ENCODE data around the gene ZSWIM6.
"Not testable (repeated sequence)": the region's sequence is repeated elsewhere in the genome, so short reads cannot be mapped to it uniquely, and the experiment has no call there.

Gene ZSWIM6

GRCh38 chr5:61409568-61409967 is 77.5 kb downstream of the ZSWIM6 start:
- peak; percentile 8 for DNase-seq

GRCh38 chr5:61410811-61411210 is 78.8 kb downstream of the ZSWIM6 start:
- no peak for DNase-seq

- DNase-seq: no peak
Observed at GRCh38 chr5:61412361-61412760, 80.3 kb downstream of the ZSWIM6 start.

- DNase-seq: not testable (repeated sequence)
Observed at GRCh38 chr5:61413205-61413604, 81.1 kb downstream of the ZSWIM6 start.

GRCh38 chr5:61414806-61415205 is 82.7 kb downstream of the ZSWIM6 start:
- DNase-seq: no peak

- DNase-seq: no peak
Observed at GRCh38 chr5:61416010-61416409, 84.0 kb downstream of the ZSWIM6 start.

- no peak for DNase-seq
Observed at GRCh38 chr5:61416420-61416819, 84.4 kb downstream of the ZSWIM6 start.

GRCh38 chr5:61417340-61417739 is 85.3 kb downstream of the ZSWIM6 start:
- no peak for DNase-seq

GRCh38 chr5:61417851-61418250 is 85.8 kb downstream of the ZSWIM6 start:
- DNase-seq: no peak

- DNase-seq: no peak
Observed at GRCh38 chr5:61419106-61419505, 87.0 kb downstream of the ZSWIM6 start.

GRCh38 chr5:61420016-61420415 is 88.0 kb downstream of the ZSWIM6 start:
- no peak for DNase-seq

GRCh38 chr5:61421262-61421661 is 89.2 kb downstream of the ZSWIM6 start:
- DNase-seq: not testable (repeated sequence)

GRCh38 chr5:61423487-61424145 is 91.6 kb downstream of the ZSWIM6 start:
- peak; percentile 13 for DNase-seq

- no peak for DNase-seq
Observed at GRCh38 chr5:61425918-61426317, 93.9 kb downstream of the ZSWIM6 start.

GRCh38 chr5:61429906-61430305 is 97.8 kb downstream of the ZSWIM6 start:
- no peak for DNase-seq

- no peak for DNase-seq
Observed at GRCh38 chr5:61431923-61432620, 100.0 kb downstream of the ZSWIM6 start.

- no peak for DNase-seq
Observed at GRCh38 chr5:61435368-61435767, 103.3 kb downstream of the ZSWIM6 start.

GRCh38 chr5:61438298-61438970 is 106.4 kb downstream of the ZSWIM6 start:
- no peak for DNase-seq

GRCh38 chr5:61440086-61440485 is 108.0 kb downstream of the ZSWIM6 start:
- DNase-seq: no peak

- DNase-seq: no peak
Observed at GRCh38 chr5:61440596-61440995, 108.5 kb downstream of the ZSWIM6 start.

GRCh38 chr5:61441742-61442141 is 109.7 kb downstream of the ZSWIM6 start:
- DNase-seq: no peak

GRCh38 chr5:61447780-61448495 is 115.9 kb downstream of the ZSWIM6 start:
- DNase-seq: no peak

- DNase-seq: no peak
Observed at GRCh38 chr5:61449804-61450492, 117.9 kb downstream of the ZSWIM6 start.
